Spleen (tissue), 7 donors: ENCODE data around the gene ZNF699.

Experiments used
- CTCF ChIP-seq, 11 experiments: fragments of 200-600 bp in 7 of 11; fragments of 450-650 bp in 4 of 11; sonication (generic) in 4 of 11; IDR thresholded peaks in 8 of 11; conservative IDR thresholded peaks in 3 of 11; 1 replicate in 7 of 11; 2 replicates in 4 of 11; pipeline versions ENCODE4 v1.4.0 to v1.8.0; 2016 to 2021; ENCODE audit warnings: antibody characterized with exemption in 11 of 11, inconsistent platforms in 4 of 11, mild to moderate bottlenecking in 1 of 11
- POLR2A ChIP-seq, 3 donors: fragments of 450-650 bp; IDR thresholded peaks; one replicate each; pipeline ENCODE4 v1.5.1; 2017; ENCODE audit warnings: antibody characterized with exemption in 3 of 3, mild to moderate bottlenecking in 1 of 3
- donor health status: DM: no; HTN: no; CAD: no; lungs with moderate emphysema.
- donor health status: DM: no; HTN: no; CAD: no.
- donor health status: DM: no; HTN: no; CAD: no.

- TF ChIP-seq CTCF (IDR thresholded peaks at IDR 0.05 in 8 of 11, conservative IDR thresholded peaks at IDR 0.05 in 3 of 11) = no peak
- no peak for TF ChIP-seq POLR2A (IDR thresholded peaks at IDR 0.05)
These were observed 39.0 kb upstream of the ZNF699 start for GRCh38 chr19:9348671-9349070.
